GM19395 (cell line): ENCODE measurements around the gene CYBC1.
"Not testable (repeated sequence)": the region's sequence is repeated elsewhere in the genome, so short reads cannot be mapped to it uniquely, and the experiment has no call there.

Experiments used
- ATAC-seq: cut with Tn5 transposase; IDR thresholded peaks from one replicate; pipeline ENCODE4 v1.9.1; 2021; ENCODE audit warnings: mild to moderate bottlenecking, moderate library complexity; ENCODE audit not compliant: unreplicated experiment

Gene CYBC1

GRCh38 chr17:82479602-82480001, 29.1 kb upstream of the CYBC1 start:
- no peak for ATAC-seq

DNA sequence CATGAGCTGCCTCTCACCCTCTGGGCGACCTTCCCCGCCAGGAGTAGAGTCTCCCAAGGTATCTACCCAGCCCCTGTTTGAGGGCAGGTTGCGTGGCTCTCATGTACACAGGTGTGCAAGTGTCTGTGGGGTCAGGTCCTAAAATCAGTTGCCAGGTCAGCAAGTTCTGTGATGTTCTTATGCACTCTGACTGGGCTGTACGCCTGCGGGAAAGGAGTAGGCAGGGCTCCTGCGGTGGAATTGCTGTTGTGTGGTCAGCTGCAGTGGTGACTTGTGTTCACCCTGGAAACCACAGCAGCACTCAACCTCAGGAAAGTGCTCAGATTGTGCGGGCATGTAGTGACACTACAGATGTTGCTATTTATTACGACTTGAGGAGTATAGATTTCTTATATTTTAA, 27.4 kb upstream of the CYBC1 start:
- ATAC-seq = no peak

GRCh38 chr17:82475458-82475857, 24.9 kb upstream of the CYBC1 start:
- ATAC-seq = no peak

- ATAC-seq = no peak
Measured at GRCh38 chr17:82474223-82475010, 23.9 kb upstream of the CYBC1 start.

GRCh38 chr17:82470065-82470464, 19.5 kb upstream of the CYBC1 start:
- no peak for ATAC-seq

- ATAC-seq = no peak
Measured at GRCh38 chr17:82468692-82469091, 18.1 kb upstream of the CYBC1 start.

- ATAC-seq = no peak
Measured at GRCh38 chr17:82465023-82465603, 14.6 kb upstream of the CYBC1 start.

DNA sequence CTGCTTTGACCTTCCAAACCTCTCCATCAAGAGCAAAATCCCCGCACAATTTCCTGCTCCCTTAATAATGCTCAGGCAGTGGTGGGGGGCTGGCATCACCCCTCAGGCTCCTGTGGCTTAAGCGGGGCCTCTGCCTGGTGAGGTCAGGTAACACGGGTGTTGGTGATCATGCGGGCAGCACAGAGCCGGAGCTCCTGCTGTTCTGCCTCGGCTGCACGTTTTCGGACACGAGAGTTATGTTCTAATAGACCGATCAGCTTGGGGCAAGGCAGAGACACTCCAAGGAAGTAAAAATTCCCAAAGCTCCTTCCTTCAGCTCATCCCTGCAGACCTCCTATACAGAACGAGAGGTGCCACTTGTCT, 14.0 kb upstream of the CYBC1 start:
- ATAC-seq = no peak

GRCh38 chr17:82463925-82464566, 13.5 kb upstream of the CYBC1 start:
- ATAC-seq = no peak

DNA sequence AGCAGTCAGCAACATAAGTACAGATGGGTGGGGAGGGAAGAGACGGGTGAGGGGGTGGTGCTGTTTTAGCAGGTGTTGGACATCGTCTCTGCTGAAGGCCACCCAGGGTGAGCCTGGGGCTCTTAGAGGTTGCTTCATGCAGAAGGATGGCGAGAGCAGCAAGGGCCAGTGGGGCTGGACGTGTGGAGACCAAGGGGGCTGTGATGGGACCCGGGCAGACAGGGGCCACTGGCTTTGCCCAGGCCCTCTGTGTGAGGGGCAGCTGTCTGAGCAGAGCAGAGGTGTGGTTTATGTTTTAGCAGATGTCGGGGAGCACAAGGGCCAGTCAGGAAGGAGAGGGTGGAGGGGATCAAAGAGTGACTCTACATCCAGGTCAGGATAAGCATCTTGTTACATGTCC, 12.8 kb upstream of the CYBC1 start:
- no peak for ATAC-seq

DNA sequence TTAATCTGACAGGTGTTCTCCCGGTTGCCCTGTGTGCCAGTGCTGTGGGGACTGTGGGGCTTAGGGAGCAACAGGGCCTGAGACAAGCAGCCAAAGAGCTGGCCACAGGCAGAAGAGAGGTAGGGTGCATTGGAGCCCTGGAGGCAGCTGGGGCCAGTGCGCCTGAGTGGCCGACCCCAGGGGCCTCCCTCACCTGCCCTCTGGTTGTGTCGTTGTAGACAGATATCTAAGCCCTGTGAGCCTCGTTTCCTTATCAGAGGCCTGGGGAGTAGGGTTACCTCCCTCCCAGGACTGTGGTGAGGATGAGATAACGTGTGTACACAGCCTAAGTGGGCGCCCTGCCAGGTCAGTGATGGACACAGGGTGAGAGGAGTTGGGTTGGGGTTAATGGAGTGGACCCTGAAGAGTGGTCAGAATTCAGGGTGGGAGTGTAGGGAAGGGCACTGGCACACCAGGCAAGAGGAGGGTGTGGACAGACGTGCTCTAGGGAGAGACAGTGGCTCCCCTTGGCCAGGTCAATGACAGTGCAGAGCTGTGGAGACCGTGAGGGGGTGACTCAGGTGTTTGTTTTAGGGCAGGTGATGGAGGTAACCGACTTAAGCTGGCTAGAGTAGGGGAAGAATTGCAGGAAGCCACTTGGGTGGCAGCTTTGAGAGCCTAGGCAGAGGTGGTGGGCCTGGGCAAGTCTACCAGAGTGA, 11.4 kb upstream of the CYBC1 start:
- ATAC-seq = no peak

DNA sequence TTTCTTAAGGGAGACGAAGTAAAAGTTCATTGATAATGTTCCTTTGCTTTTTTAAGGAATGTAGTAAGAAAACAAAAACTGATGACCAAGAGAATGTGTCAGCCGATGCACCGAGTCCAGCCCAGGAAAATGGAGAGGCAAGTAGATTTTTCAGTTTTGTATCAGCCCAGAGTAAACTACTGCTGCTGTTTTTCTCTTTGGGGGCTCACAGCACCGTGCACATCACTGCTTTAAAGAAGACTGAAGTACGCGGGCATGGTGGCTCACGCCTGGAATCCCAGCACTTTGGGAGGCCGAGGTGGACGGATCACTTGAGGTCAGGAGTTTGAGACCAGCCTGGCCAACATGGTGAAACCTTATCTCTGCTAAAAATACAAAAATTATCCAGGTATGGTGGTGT, 9.4 kb upstream of the CYBC1 start:
- ATAC-seq = not testable (repeated sequence)

DNA sequence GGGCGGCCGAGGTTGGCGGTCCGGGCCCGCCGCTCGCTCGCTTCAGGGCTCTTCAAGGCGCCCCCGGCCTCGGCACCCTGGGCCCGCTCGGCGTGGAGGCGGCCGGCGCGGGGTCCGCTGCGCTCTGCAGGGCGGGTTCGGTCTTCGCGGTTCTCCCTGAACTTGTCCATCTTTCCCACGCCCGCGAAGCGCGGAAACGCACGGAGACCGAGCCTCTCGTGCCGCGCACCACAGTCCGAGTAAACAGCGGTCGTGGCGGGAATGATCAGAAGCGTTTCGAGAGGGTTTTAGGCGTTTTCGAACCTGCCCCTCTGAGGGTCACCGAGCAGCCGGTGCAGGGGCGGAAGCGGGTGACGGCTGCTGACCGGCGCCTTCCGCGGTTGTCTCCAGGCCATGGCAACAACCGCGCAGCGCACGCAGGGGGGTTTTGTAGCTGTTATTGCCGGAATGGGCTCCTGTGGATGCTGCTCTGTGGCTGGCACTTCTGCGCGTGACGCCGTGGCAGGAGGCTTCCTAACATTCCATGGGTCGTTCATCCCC, 8.4 kb upstream of the CYBC1 start:
- ATAC-seq = peak; percentile 29

- peak; percentile 92 for ATAC-seq
Measured at GRCh38 chr17:82458179-82458884, 7.8 kb upstream of the CYBC1 start, which contains the start of gene NARF. Gene NARF (plus strand): TSS chr17:82458741. CDS start chr17:82458804, 63 bp downstream.

GRCh38 chr17:82457929-82458178, 7.3 kb upstream of the CYBC1 start:
- ATAC-seq = no peak

- ATAC-seq = no peak
Measured at GRCh38 chr17:82457073-82457928, 6.7 kb upstream of the CYBC1 start.

GRCh38 chr17:82453706-82454105, 3.2 kb upstream of the CYBC1 start:
- ATAC-seq = not testable (repeated sequence)

- ATAC-seq = not testable (repeated sequence)
Measured at GRCh38 chr17:82453151-82453550, 2.6 kb upstream of the CYBC1 start.

- ATAC-seq = no peak
Measured at GRCh38 chr17:82452162-82452561, 1.6 kb upstream of the CYBC1 start.

DNA sequence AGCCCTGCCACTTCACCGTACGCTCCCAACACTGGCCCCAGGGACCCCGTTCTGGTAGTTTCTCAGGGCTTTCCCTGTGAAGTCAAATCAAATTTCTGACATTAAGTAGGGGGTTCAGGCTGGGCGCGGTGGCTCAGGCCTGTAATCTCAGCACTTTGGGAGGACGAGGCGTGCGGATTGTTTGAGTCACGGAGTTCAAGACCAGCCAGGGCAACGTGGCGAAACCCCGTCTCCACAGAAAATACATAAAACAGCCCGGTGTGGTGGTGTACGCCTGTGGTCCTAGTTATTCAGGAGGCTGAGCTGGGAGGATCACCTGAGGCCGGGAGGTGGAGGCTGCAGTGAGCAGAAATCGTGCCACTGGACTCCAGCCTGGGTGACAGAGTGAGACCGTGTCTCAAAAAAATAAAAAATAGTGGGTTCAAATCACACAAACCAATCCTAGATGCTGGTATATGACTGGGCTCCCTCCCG, 632 bp downstream of the CYBC1 start:
- peak; percentile 25 for ATAC-seq
